Upper lobe of left lung (tissue), 4 donors: ENCODE data around the gene R3HDM2.

Experiments
- CTCF ChIP-seq, 6 experiments: fragments of 450-650 bp in 4 of 6; fragments of 200-600 bp in 2 of 6; sonication (generic) in 2 of 6; IDR thresholded peaks; one replicate each; pipeline ENCODE4 v1.5.1; 2016 to 2019; ENCODE audit warnings: antibody characterized with exemption in 6 of 6
- EP300 ChIP-seq, 4 donors: sonication (generic); formaldehyde crosslinking; IDR thresholded peaks; one replicate each; pipeline ENCODE4 v1.5.1; 2017; ENCODE audit warnings: antibody characterized with exemption in 4 of 4, control low read depth in 2 of 4
- POLR2A ChIP-seq, 4 donors: fragments of 450-650 bp; IDR thresholded peaks; one replicate each; pipeline ENCODE4 v1.5.1; 2016 to 2017; ENCODE audit warnings: antibody characterized with exemption in 4 of 4, mild to moderate bottlenecking in 2 of 4

- TF ChIP-seq POLR2A (IDR thresholded peaks at IDR 0.05), result no peak
- no peak for TF ChIP-seq CTCF (IDR thresholded peaks at IDR 0.05)
- no peak for TF ChIP-seq EP300 (IDR thresholded peaks at IDR 0.05)
Observed at GRCh38 chr12:57223191-57224165, 207.4 kb downstream of the R3HDM2 start.
